Activated T-cell treated with anti-CD3 and anti-CD28 coated beads for 1 hour (primary cell): ENCODE measurements around the gene LSAMP.

Experiments used
- DNase-seq: peaks from one replicate; pipeline ENCODE4 v3.0.0-alpha.2; 2020; ENCODE audit warnings: low read depth

Gene LSAMP

GRCh38 chr3:116350119-116350733, 95.1 kb downstream of the LSAMP start:
- no peak for DNase-seq

- no peak for DNase-seq
Measured at GRCh38 chr3:116348216-116348615, 97.1 kb downstream of the LSAMP start.

DNA sequence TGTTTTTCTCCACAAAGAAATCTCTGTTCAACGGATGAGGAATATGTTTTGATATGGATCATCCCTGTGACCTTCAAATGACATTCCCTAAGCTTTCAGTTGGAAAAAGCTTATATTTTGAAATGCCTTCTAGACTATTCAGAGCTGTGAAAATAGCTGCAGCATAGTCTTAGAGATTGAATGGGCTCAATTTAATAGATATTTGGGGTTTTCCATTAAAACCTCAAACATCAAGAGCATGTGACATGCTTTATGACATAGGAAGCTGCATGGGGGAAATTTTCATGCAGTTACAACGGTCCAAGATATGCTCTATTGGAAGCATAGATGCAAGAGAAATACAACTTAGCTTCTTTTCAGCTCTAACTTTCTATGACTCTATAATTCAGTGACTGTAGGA, 102.8 kb downstream of the LSAMP start:
- no peak for DNase-seq

DNA sequence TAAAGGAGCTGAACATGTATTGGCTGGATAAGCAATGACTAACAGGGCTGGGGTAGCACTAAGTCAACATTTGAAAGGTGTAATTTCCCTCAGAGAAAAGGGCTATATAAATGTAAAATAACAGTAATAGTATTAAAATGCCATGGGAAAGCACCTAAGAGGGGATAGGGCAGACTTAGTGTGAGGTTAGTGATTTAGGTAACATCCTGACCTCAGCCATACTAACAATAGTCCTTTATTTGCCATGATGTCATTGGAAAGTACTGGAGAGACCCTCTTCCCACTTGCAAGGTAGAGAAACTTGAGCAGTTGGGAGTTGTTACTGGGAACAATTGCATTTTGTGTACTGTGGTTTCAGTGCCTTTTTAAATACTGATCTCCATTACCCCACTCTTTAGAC, 103.4 kb downstream of the LSAMP start:
- no peak for DNase-seq

DNA sequence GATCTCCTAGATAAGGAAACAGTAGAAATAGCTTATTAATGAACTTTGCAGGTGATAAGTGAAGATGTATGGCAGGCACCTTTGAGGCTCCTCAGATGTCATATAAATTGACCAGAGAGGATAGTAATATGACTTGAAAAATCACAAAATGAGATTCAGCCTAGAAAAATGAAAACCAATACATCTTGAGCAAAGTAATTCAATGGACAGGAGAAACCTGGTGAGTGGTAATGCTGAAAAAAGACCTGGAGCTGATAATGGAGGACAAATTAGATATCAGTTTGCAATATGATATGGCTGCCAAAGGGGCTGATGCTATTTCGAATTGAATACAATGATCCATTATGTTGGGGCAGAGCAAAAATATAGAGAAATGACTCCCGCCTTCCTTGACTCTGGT, 103.9 kb downstream of the LSAMP start:
- DNase-seq: no peak

GRCh38 chr3:116340680-116341216, 104.5 kb downstream of the LSAMP start:
- no peak for DNase-seq

DNA sequence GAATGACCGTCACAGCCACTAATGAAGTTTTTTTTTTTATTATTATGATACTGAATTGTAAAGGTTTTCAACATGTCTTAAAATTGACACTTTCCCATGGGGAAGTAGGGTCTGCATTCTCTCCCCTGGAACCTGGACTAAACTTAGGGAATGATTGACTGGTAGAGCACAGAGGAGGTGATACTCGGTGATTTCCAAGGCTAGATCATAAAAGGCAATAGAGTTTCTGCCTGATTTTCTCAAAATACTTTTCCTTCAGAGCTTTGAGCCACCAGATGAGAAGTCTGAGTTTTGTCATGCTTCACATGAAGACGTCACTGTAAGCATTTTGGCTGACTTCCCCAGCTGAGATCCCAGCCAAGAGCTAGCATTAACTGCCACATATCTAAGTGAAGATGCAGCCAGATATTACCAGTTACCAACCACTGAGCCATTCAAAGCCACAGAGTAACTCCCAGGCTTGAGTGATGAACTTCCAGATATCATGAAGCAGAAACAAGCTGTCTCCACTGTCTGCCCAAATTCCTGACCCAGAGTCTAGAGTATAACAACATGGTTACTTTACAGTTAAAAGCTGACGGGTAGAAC, 105.8 kb downstream of the LSAMP start:
- DNase-seq: no peak

DNA sequence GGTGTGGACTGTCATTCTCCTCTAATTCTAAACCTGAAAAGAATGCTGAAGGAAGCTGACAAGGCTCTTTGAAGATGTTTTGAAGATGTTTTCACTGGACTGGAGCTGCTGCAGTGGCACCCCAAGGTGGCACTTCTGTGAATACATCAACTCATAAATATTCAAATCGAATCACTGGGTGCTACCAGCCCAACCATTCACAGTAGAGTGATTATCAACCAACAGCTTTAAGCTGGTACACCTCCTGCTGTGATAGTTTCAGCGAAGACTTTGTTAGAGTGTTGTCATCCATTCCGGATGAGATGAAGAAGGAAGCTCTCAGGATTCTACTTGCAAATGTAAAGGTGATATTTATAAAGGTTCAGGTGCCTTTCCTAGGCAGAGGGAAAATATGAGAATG, 106.6 kb downstream of the LSAMP start:
- DNase-seq: no peak

GRCh38 chr3:116337229-116337628, 108.1 kb downstream of the LSAMP start:
- no peak for DNase-seq

DNA sequence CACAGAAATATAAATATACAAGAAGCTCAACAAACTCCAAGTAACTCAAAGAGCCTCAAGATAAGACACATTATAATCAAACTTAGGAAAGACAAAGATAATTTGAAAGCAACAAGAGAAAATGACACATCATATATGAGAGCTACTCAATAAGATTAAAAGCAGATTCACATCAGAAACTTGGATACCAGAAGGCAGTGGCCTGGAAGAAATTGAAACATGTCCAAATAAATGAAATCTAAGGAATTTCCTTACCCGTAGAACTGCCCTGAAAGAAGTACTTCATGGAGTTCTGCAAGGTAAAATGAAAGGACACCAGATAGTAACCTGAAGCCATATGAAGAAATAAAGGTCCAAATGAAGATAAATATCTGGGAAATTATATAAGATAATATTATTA, 113.9 kb downstream of the LSAMP start:
- DNase-seq: no peak

DNA sequence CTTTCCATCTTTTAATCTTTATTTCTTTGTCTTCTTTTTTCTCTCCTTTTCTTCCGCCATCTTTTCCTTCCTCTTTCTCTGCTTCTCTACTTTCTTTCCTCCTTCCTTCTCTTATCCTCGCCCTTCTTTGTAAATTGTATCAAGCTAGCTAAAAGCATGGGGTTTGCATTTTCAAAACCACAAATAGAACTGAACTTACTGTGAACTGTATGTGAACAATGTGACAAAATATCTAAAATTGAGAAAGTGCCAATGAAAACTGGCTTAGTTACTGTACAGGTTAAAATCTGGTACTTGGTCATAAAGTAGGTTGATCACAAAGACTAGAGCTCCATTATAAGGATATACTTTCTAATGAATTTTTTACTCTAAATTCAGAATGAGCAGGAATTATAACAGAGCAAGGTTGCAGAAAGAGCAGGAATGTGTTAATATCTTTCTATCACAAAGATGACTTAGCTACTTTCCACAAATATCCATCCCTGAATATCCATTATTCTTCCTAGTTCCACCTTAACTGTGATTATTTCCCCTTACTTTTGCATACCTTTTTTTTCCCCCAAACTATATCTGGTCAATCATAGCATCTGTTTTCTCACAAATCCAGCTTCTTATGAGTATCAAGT, 122.4 kb downstream of the LSAMP start:
- no peak for DNase-seq

DNA sequence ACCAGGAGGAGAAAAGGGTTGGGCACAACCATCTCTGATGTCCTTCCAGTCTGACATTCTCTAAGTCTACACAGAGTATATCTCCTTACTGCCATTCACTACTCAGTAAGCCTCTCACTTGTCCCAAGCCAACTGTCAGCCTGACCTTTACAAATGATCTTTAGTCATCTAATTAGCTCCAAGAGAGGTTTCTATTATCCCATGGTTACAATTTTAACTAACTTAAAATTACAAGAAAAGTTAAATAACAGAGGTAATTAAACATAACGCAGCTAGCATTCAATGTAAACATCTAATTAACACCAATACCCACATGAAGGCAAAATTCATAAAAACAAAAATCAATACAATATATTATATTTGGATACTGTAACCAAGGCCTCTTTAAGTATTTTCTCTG, 126.9 kb downstream of the LSAMP start:
- no peak for DNase-seq

GRCh38 chr3:116316771-116317170, 128.5 kb downstream of the LSAMP start:
- no peak for DNase-seq

GRCh38 chr3:116314476-116314875, 130.8 kb downstream of the LSAMP start:
- no peak for DNase-seq

DNA sequence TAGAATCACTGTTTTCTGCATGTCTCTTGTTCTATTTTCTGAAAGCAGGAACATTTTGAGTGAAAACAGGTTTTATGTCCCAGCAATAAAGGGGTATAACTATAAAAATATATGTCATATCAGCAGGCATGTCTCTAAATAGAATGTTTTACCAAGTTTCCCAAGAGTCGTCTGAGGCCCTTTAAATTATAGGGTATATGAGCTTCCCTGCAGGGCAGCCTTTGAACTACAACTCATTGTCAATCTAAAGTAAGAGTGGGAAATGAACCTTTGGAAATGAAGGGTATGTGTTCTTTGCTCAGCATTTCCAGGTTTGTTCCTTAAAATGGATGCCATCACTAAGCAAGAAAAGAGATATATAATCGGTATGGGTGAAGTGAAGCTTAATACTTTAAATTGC, 138.6 kb downstream of the LSAMP start:
- DNase-seq: no peak

- DNase-seq: no peak
Measured at GRCh38 chr3:116306149-116306548, 139.1 kb downstream of the LSAMP start.

- no peak for DNase-seq
Measured at GRCh38 chr3:116302087-116302747, 143.1 kb downstream of the LSAMP start.

DNA sequence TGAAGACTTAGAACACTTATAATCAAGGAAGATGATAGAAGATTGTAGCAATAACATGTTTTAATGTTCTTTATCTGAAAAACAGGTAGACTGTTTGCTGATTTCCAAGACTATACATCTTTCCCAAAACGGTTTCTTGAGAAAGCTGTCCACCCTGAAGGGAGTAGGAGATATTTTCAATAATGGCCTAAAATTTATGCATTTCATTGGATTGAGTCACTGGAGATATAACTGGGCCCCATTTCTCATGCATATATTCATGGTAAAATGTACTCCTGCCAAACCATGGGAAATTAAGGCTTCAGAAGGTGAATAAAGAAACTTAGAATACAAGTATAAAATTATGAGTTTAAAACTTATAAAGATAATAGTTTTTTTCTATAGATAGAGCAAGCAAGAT, 143.9 kb downstream of the LSAMP start:
- DNase-seq: no peak

DNA sequence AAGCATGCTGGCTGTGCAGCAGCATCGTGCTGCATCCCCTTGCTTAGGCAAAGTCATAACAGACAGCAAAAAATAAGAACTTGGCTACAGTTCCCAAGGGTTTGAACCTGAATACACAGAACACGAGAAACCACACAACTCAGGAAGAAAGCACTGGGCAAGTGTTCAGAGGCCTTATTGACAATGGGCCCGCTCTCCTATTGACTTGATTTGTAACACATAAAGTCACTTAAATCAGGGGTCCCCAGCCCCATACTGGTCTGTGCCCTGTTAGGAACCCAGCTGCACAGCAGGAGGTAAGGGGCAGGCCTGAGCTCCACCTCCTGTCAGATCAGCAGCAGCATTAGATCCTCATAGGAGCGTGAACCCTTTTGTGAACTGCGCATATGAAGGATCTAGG, 145.1 kb downstream of the LSAMP start:
- no peak for DNase-seq

- no peak for DNase-seq
Measured at GRCh38 chr3:116299646-116300081, 145.6 kb downstream of the LSAMP start.

DNA sequence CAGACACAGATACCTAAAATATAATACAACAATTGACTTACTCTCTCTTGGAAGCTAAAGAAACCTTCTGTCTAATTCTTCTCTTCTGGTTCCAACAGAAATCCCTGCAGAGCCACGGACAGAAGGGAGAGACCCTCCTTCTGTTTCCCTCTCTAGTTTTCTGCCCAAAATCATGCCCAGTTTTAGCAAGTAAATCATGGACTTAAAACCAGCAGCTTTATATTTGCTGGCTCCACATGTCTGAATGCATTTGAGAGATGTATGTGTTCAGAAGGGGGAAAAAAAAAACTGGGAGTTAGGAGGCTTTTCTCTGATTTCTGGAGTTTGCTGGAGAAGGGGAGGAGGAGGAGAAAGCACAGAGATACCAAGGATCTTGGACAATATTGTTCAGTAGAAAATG, 147.1 kb downstream of the LSAMP start:
- no peak for DNase-seq

DNA sequence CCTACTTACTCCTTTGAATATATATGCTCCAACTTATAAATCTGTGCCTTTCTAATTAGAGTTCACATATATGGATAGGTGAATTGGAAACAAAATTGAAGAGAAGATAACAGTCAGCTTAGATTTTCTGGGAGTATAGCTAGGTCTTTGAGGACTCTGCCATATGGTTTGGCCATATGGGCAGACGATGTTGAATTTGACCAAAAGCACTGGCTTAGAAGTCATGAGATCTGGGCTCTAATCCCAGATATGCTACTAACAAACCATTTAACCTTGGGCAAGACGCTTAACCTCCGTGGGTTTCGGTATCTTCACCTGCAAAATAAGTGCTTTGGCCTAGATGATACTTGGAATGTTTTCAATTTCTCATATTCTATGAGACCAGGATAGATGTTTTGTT, 154.1 kb downstream of the LSAMP start:
- no peak for DNase-seq

DNA sequence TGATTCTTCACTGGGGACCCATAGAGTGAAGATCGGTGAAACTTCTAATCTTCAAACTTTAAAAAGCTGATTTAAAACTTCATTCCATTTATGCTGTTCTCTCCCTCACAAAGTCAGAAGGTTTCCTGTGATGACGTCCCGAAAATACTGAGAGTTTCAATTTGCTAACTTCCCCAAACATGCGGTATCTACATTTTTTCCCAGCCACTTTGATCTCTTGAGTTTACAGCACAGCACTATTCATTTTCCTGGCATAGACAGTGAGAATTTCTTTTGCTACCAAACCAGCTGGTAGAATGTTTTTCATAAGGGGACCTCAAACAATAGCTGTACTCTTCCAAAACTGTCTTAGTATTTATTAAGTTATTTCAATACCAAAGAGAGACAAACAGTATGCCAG, 156.8 kb downstream of the LSAMP start:
- DNase-seq: no peak
